Activated CD4-positive, CD25-positive, alpha-beta regulatory T cell treated with anti-CD3 and anti-CD28 coated beads, Interleukin-2, amount 50 U/mL, for 16 hours (primary cell): ENCODE results near the gene LRRC37B.
A peak's percentile ranks its signal among the peaks of the same experiment; 100 is the strongest.
"Not testable (repeated sequence)": the region's sequence is repeated elsewhere in the genome, so short reads cannot be mapped to it uniquely, and the experiment has no call there.

Experiments used
- DNase-seq: peaks from one replicate; pipeline ENCODE4 v3.0.0-alpha.2; 2020; ENCODE audit warnings: low read depth, low spot score

LRRC37B gene

DNA sequence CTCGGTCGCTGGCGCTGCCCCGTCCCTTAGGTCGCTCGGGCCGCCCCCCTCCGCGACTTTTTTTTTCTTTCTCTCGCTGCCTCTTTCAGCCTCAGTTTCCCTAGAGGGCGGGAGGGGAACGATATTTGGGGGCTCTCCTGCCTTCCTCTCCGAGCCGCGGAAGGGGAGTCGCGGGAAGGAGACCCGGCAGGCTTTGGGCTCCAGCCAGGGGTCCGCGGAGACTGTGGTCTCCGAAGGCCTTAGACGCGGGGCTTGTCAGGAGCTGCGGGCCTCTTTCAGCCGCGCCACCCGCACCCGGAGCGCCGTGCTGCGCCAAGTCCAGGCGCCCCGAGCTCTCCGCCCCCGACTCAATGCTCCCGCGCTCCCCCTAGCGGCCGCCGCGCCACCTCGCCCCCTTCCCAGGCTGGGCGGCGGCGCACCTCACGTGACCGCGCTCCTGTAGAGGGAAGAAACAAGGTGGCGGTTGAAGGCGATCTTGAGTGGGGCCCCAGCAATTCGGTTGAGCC, at the start of gene LRRC37B:
Gene LRRC37B, plus strand, starts transcription at position 427 of the 506 bp plus-strand sequence. CDS start 14,010 bp downstream, outside the sequence.
- DNase-seq: peak; percentile 71

DNA sequence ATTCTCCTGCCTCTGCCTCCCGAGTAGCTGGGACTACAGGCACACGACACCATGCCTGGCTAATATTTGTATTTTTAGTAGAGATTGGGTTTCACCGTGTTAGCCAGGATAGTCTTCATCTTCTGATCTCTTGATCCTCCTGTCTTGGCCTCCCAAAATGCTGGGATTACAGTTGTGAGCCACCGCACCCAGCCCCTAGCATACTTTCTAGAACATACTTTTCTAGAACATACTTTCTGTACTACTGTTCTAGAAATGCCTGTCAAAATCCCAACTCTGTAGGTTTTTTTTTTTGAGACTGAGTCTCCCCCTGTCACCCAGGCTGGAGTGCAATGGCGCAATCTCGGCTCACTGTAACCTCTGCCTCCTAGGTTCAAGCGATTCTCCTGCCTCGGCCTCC, 43.1 kb upstream of the LRRC37B start:
- DNase-seq: not testable (repeated sequence)

- no peak for DNase-seq
These were observed 39.5 kb upstream of the LRRC37B start for GRCh38 chr17:31967648-31968047.

GRCh38 chr17:31970416-31970815, 36.8 kb upstream of the LRRC37B start:
- DNase-seq: not testable (repeated sequence)

DNA sequence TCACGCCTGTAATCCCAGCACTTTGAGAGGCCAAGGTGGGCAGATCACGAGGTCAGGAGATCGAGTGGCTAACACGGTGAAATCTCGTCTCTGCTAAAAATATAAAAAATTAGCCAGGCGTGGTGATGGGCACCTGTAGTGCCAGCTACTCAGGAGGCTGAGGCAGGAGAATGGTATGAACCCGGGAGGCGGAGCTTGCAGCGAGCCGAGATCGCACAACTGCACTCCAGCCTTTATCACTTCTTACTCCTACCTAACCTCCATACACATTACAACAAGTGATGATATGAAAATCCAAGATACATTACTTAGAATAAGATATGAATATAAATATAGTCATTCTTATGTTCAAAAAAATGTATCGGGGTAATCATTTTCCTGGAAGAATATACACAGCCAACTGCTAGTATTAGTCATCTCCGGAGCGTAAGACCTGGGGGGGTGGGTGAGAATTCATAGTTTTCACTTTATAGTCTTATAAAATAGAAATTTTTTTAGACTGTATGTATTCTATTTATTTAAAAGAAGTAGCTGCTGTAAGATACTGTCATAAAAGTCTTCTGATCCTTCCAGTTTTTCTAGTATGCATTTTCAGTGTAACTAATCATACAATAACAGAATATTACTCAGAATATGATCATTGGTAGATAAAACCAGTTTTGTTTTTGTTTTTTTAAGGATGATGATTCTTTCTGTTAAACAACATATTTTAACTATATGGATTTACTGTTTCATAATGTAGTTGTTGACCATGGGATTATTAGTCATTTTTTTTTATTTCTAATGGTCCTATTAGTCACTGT, 32.7 kb upstream of the LRRC37B start:
- not testable (repeated sequence) for DNase-seq

DNA sequence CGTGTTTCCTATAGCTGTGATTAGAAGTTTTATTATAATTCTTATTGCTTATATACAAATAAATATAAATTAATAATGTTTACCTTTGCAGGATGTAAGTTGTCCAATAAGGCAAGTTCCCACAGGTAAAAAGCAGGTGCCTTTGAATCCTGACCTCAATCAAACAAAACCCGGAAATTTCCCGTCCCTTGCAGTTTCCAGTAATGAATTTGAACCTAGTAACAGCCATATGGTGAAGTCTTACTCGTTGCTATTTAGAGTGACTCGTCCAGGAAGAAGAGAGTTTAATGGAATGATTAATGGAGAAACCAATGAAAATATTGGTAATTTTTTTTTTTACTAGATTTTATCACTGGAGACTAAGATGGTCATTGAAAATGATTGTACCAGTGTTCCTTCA, 31.8 kb upstream of the LRRC37B start:
- DNase-seq: not testable (repeated sequence)

- DNase-seq: not testable (repeated sequence)
These were observed 15.4 kb upstream of the LRRC37B start for GRCh38 chr17:31991821-31992220.

DNA sequence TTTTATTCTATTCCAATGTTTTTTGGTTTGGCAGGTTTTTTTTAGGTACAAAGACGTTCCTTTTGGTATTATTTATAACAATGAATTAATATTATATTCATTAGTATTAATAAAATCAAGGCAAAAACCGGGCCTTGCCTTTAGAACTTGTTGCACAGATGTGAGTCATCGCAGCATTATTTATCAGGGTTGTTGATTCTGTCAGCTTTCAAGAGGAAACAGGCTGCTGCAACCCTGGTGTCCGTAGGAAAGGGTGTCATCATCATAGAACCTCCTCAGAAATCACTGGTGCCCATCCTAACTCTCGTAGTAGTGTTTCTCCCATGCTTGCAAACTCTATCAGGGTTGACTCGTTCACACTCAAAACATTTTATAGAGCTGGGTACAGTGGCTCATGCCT, 10.2 kb upstream of the LRRC37B start:
- no peak for DNase-seq

DNA sequence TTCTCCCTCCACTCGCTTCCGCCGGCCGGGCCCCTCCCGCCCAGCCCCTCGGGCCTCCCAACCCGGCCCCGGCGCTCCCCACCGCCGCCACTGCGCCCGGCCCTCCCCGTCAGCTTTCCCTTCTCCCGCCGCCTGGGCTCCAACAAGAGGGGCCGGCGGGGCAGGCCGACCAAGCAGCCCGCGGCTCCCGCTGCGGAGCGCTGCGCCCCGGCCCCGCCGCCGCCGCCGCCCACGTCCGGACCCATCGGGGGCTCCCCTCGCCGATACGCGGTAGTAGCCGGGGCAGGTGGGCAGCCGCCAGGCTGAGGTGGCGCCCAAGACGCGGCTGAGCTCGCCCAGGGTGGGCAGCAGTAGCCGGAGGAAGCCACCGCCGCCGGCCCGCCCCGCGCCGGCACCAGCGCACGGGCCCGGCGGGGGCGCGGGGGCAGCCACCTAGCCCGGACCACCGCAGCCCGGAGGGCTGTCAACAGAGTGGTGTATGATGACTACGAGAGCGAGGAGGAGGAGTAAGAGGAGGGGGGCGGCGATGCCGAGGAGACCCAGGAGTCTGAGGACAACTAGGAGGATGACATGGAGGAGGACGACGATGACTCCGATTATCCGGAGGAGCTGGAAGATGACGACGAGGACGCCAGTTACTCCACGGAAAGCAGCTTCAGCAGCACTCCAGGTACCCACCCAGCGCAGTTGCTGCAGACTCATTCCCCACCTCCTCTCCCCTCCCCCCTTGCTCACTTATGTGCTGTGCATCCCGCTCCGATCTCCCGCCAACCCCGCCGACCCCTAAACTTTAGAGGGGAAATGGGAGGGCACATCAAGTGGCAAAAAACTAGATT, 498 bp downstream of the LRRC37B start:
- no peak for DNase-seq

- DNase-seq: no peak
These were observed 2.0 kb downstream of the LRRC37B start for GRCh38 chr17:32009262-32009542.

- DNase-seq: no peak
These were observed 2.9 kb downstream of the LRRC37B start for GRCh38 chr17:32010114-32010513.

GRCh38 chr17:32015245-32016013, 8.2 kb downstream of the LRRC37B start:
- DNase-seq: no peak

DNA sequence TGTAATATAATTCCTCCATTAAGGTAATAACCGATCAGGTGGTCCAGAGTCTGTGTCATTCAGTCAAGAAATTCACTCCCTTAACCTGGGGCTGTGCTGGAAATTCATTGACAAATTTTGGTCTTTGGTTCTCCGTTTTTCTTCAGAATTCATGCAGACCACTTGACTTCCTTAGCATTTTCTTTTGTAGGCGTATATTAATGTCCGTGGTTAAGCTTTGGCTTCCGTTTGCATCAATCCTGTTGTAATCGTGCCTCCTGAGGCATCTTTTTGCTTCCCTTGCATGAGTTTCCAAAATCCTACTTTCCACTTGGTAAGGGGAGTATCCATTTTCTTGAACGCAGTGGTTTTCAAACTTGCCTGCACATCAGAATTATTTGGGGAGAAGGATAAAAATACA, 9.0 kb downstream of the LRRC37B start:
- no peak for DNase-seq

DNA sequence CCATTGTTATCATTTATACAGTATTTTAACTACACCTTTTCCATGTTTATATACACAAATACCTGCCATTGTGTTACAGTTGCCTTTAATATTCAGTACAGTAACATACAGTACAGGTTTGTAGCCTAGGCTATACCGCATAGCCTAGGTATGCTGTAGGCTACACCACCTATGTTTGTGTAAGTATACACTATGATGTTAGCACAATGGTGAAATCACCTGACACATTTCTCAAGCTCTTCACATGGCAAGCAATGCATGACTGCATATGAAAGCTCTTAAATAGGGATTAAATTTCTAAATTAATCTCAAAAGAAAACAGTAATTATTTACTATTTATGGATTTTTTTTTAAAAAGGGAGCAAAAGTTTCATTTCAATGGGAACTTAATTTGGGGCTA, 12.0 kb downstream of the LRRC37B start:
- DNase-seq: no peak

GRCh38 chr17:32020943-32021614, 13.9 kb downstream of the LRRC37B start:
- DNase-seq: no peak

DNA sequence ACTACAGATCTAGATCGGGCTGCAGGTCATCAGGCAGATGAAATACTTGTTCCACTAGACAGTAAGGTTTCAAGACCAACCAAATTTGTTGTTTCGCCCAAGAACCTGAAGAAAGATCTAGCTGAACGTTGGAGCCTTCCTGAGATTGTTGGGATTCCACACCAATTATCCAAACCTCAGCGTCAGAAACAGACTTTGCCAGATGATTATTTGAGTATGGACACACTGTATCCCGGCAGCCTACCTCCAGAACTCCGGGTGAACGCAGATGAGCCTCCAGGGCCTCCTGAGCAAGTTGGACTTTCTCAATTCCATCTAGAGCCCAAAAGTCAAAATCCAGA, 14.4 kb downstream of the LRRC37B start:
- DNase-seq: no peak

GRCh38 chr17:32022554-32022953, 15.4 kb downstream of the LRRC37B start:
- DNase-seq: not testable (repeated sequence)

DNA sequence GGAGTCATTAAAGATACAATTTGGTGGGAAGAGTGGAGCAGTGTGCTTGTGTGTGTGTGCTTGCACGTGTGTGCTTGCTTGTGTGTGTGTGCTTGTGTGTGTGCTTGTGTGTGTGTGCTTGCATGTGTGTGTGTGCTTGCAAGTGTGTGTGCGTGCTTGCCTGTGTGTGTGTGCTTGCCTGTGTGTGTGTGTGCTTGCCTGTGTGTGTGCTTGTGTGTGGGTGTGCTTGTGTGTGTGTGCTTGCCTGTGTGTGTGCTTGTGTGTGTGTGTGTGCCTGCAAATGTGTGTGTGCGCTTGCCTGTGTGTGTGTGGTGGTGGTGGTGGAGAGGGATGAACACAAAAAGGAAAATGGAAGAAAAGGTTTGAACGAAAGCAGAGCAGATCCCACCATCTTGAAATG, 20.1 kb downstream of the LRRC37B start:
- not testable (repeated sequence) for DNase-seq

- no peak for DNase-seq
These were observed 26.0 kb downstream of the LRRC37B start for GRCh38 chr17:32033223-32033622.

GRCh38 chr17:32033812-32034211, 26.6 kb downstream of the LRRC37B start:
- DNase-seq: not testable (repeated sequence)

DNA sequence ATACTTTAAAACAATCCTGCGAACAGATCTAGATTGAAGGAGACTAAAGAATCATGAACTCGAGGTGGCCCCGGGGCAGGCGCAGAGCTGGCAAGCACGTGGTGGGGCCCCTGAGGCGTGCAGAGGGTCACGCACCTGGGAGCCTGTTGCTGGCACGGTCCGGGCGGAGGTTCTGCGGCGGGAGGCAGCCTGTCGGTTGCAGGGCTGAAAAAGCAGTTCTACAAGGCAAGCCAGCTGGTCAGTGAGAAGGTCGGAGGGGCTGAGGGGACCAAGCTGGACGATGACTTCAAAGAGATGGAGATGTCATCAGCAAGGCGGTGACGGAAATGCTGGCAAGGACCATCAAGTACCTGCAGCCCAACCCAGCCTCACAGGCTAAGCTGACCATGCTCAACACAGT, 33.1 kb downstream of the LRRC37B start:
- not testable (repeated sequence) for DNase-seq
